Mesenteric fat pad (tissue), 1 donor: ENCODE measurements around the gene SPOCD1. TPM values are rescaled to one million over a fixed set of nuclear protein-coding genes. Genes with fewer than 3 reads are reported as not detected.

ENCODE experiments used
- DNase-seq: peaks from one replicate; pipeline ENCODE4 v3.0.0-alpha.2; 2020; ENCODE audit warnings: low spot score
- total RNA-seq: library from RNA; stranded (reverse); fragmentation: NEBNext Ultra II Directional; extraction: Animal tissue kit (Norgen Biotek cat#: 25700); gene quantifications from one replicate; pipeline ENCODE4 v1.2.1, GENCODE V29; 2021
- donor health status: DM: yes; HTN: yes; CAD: no.

SPOCD1 gene
- total RNA-seq, 1 donor from 2014 or later = 9.5 TPM

- no peak for DNase-seq
These were observed 42.0 kb downstream of the SPOCD1 start for GRCh38 chr1:31773861-31774260.

GRCh38 chr1:31772669-31773248 is 43.1 kb downstream of the SPOCD1 start:
- no peak for DNase-seq

- DNase-seq = no peak
These were observed 43.7 kb downstream of the SPOCD1 start for GRCh38 chr1:31771891-31772668.

- DNase-seq = no peak
These were observed 46.0 kb downstream of the SPOCD1 start for GRCh38 chr1:31769720-31770390.

GRCh38 chr1:31768939-31769704 is 46.7 kb downstream of the SPOCD1 start:
- DNase-seq = no peak

- DNase-seq = no peak
These were observed 47.4 kb downstream of the SPOCD1 start for GRCh38 chr1:31768407-31768907.

GRCh38 chr1:31767225-31767624 is 48.6 kb downstream of the SPOCD1 start:
- no peak for DNase-seq

GRCh38 chr1:31765516-31765915 is 50.3 kb downstream of the SPOCD1 start:
- no peak for DNase-seq

- no peak for DNase-seq
These were observed 50.8 kb downstream of the SPOCD1 start for GRCh38 chr1:31765041-31765467.

- no peak for DNase-seq
These were observed 51.3 kb downstream of the SPOCD1 start, which contains the start of gene ADGRB2 for GRCh38 chr1:31764312-31765040. Gene ADGRB2, minus strand, starts transcription at chr1:31764340. Its CDS starts 7,119 bp downstream, at chr1:31757221.

- no peak for DNase-seq
These were observed 52.0 kb downstream of the SPOCD1 start for GRCh38 chr1:31763671-31764311.

GRCh38 chr1:31762726-31763670 is 52.8 kb downstream of the SPOCD1 start:
- no peak for DNase-seq

GRCh38 chr1:31762323-31762722 is 53.5 kb downstream of the SPOCD1 start:
- DNase-seq = no peak

GRCh38 chr1:31761883-31762282 is 53.9 kb downstream of the SPOCD1 start:
- DNase-seq = no peak

- no peak for DNase-seq
These were observed 55.1 kb downstream of the SPOCD1 start for GRCh38 chr1:31760471-31761470.

- DNase-seq = no peak
These were observed 56.4 kb downstream of the SPOCD1 start for GRCh38 chr1:31759298-31760023.

- no peak for DNase-seq
These were observed 57.0 kb downstream of the SPOCD1 start for GRCh38 chr1:31758823-31759222.
